Ovary (tissue), 9 donors: Measurements from ENCODE around the gene ATP13A5. TPM values are rescaled to one million over a fixed set of nuclear protein-coding genes. Genes with fewer than 3 reads are reported as not detected.

Experiments used
- DNase-seq, 5 donors: peaks; one replicate each; pipeline ENCODE4 v3.0.0-alpha.2; 2019 to 2020
- H3K27ac ChIP-seq, 2 donors: fragments of 200-600 bp; one replicate each; pipeline versions ENCODE4 v1.5.1 to v1.8.0; 2019 to 2022
- H3K27me3 ChIP-seq: fragments of 200-600 bp; one replicate; pipeline ENCODE4 v1.8.0; 2022
- H3K36me3 ChIP-seq: fragments of 200-600 bp; sonication (generic); one replicate; pipeline ENCODE4 v1.5.1; 2019
- H3K4me1 ChIP-seq: one replicate; pipeline ENCODE4 v1.8.1; 2013; ENCODE audit warnings: mild to moderate bottlenecking, moderate library complexity; ENCODE audit not compliant: insufficient read depth
- H3K4me3 ChIP-seq: fragments of 200-600 bp; sonication (generic); one replicate; pipeline ENCODE4 v1.5.1; 2017
- H3K9me3 ChIP-seq, 2 donors: fragments of 200-600 bp in 1 of 2; sonication (generic) in 1 of 2; one replicate each; pipeline versions ENCODE4 v1.5.1 to v1.8.1; 2013 to 2019; ENCODE audit warnings: mild to moderate bottlenecking in 1 of 2, moderate library complexity in 1 of 2
- EP300 ChIP-seq: sonication (generic); formaldehyde crosslinking; IDR thresholded peaks from one replicate; pipeline ENCODE4 v1.6.1; 2017; ENCODE audit warnings: antibody characterized with exemption
- POLR2A ChIP-seq: fragments of 450-650 bp; IDR thresholded peaks from one replicate; pipeline ENCODE4 v1.6.1; 2017; ENCODE audit warnings: antibody characterized with exemption, mild to moderate bottlenecking, moderate library complexity
- WGBS, 3 donors: extraction: QIAGEN DNeasy Blood & Tissue Kit in 1 of 3; methylation state at CpG; one replicate each; pipeline versions ENCODE4 v1.1.5 to v1.1.7; 2013 to 2017; 5-methylcytosine and 5-hydroxymethylcytosine counted together
- intact Hi-C, 4 donors: fragments of 100-400 bp; cut with DNase I; formaldehyde crosslinking; loops; one replicate each; pipeline versions ENCODE4 v1.11.0 to v1.15.1; 2022 to 2023
- polyA plus RNA-seq, 2 donors: library from polyadenylated mRNA; stranded (reverse); fragments of 200-250 nt in 1 of 2; fragments of 350-450 nt in 1 of 2; fragmentation: Illumina TruSeq in 1 of 2; extraction: RNeasy Lipid Tissue Mini Kit (QIAGEN cat#74804) in 1 of 2; gene quantifications; one replicate each; pipeline ENCODE4 v1.2.3, GENCODE V29; 2013 to 2014
- total RNA-seq, 7 donors: library from RNA; depleted of rRNA in 2 of 7; stranded (reverse); fragments of >200 nt in 2 of 7; fragmentation: NEBNext Ultra II Directional in 3 of 7; extraction: Animal tissue kit (Norgen Biotek cat#: 25700) in 3 of 7; gene quantifications; one replicate each; pipeline versions ENCODE4 v1.1.0 to v1.2.4, GENCODE V29; 2016 to 2023
- TF ChIP-seq, protein P1 (sequence below), 3 donors: fragments of 450-650 bp in 2 of 3; fragments of 200-600 bp in 1 of 3; IDR thresholded peaks; one replicate each; pipeline versions ENCODE4 v1.5.1 to v1.8.0; 2016 to 2022; ENCODE audit warnings: antibody characterized with exemption in 3 of 3, mild to moderate bottlenecking in 1 of 3
- donor health status: DM: no; HTN: no; CAD: no; lungs with moderate emphysema.
- donor health status: DM: no; HTN: no; CAD: no.
- donor health status: Bipolar disorder and iron deficiency.
- donor health status: DM: yes; HTN: yes; CAD: no.
- donor health status: DM: no; HTN: no; CAD: no.
- donor health status: DM: yes; HTN: yes; CAD: no.

Gene ATP13A5
- total and polyA plus RNA-seq, 9 donors = 0.07 to 0.36 TPM; not detected in 7

- TF ChIP-seq, protein P1, sequence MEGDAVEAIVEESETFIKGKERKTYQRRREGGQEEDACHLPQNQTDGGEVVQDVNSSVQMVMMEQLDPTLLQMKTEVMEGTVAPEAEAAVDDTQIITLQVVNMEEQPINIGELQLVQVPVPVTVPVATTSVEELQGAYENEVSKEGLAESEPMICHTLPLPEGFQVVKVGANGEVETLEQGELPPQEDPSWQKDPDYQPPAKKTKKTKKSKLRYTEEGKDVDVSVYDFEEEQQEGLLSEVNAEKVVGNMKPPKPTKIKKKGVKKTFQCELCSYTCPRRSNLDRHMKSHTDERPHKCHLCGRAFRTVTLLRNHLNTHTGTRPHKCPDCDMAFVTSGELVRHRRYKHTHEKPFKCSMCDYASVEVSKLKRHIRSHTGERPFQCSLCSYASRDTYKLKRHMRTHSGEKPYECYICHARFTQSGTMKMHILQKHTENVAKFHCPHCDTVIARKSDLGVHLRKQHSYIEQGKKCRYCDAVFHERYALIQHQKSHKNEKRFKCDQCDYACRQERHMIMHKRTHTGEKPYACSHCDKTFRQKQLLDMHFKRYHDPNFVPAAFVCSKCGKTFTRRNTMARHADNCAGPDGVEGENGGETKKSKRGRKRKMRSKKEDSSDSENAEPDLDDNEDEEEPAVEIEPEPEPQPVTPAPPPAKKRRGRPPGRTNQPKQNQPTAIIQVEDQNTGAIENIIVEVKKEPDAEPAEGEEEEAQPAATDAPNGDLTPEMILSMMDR (IDR thresholded peaks at IDR 0.05) = no peak
- TF ChIP-seq POLR2A (no peak), EP300 (no peak)
- Histone ChIP-seq H3K36me3 (no peaks in the 10 kb centered on the region), H3K4me1 (no peaks in the 10 kb centered on the region), H3K4me3 (no peak overlapping the region), H3K27me3 (no peaks in the 10 kb centered on the region), H3K27ac (no peak overlapping the region), H3K9me3 (no peaks in the 10 kb centered on the region)
- DNase-seq = no peak
- WGBS, 3 donors = 89 to 91% (median 91%) methylated on average over 4 of the region's 4 CpGs
- intact Hi-C loops = no loop called here
Measured at GRCh38 chr3:193343726-193344222, 34.8 kb downstream of the ATP13A5 start.

GRCh38 chr3:193342551-193342950 lies 36.0 kb downstream of the ATP13A5 start:
- H3K4me1 ChIP-seq = no peaks in the 10 kb centered on the region
- TF ChIP-seq, protein P1 (IDR thresholded peaks at IDR 0.05) = no peak
- TF ChIP-seq EP300 (no peak), POLR2A (no peak)

GRCh38 chr3:193335031-193335430 lies 43.5 kb downstream of the ATP13A5 start:
- intact Hi-C loops = no loop called here
- no peak for TF ChIP-seq EP300
- TF ChIP-seq, protein P1 (IDR thresholded peaks at IDR 0.05) = no peak
- no peak for TF ChIP-seq POLR2A
- H3K36me3 ChIP-seq = no peaks in the 10 kb centered on the region
- H3K27me3 ChIP-seq = no peaks in the 10 kb centered on the region
- H3K4me3 ChIP-seq = no peak overlapping the region
- 87 to 97% (median 88%) methylated on average over 1 of the region's 1 CpG for whole genome bisulfite sequencing, 3 donors
- no peak overlapping the region for H3K27ac ChIP-seq
- H3K4me1 ChIP-seq = no peaks in the 10 kb centered on the region
- no peak for DNase-seq
- H3K9me3 ChIP-seq = no peaks in the 10 kb centered on the region

More at GRCh38 chr3:193342551-193342950, 36.0 kb downstream of the ATP13A5 start:
- no peaks in the 10 kb centered on the region for H3K9me3 ChIP-seq
- no peaks in the 10 kb centered on the region for H3K27me3 ChIP-seq
- 65 to 77% (median 73%) methylated on average over 2 of the region's 2 CpGs for WGBS, 3 donors
- intact Hi-C loops = no loop called here
- H3K27ac ChIP-seq = no peak overlapping the region
- H3K36me3 ChIP-seq = no peaks in the 10 kb centered on the region
- H3K4me3 ChIP-seq = no peak overlapping the region
- DNase-seq = no peak

GRCh38 chr3:193333229-193333628 lies 45.3 kb downstream of the ATP13A5 start:
- no peak overlapping the region for H3K4me3 ChIP-seq
- no peaks in the 10 kb centered on the region for H3K9me3 ChIP-seq
- TF ChIP-seq, protein P1 (IDR thresholded peaks at IDR 0.05) = no peak
- TF ChIP-seq POLR2A = no peak
- TF ChIP-seq EP300 = no peak
- no peak for DNase-seq
- H3K27ac ChIP-seq = no peak overlapping the region
- H3K36me3 ChIP-seq = no peaks in the 10 kb centered on the region
- H3K4me1 ChIP-seq = no peaks in the 10 kb centered on the region
- no peaks in the 10 kb centered on the region for H3K27me3 ChIP-seq
- 25 to 89% (median 88%) methylated on average over 1 of the region's 1 CpG for WGBS, 3 donors
- intact Hi-C loops = no loop called here
